ENCODE data around the gene SYNJ1.

DNA sequence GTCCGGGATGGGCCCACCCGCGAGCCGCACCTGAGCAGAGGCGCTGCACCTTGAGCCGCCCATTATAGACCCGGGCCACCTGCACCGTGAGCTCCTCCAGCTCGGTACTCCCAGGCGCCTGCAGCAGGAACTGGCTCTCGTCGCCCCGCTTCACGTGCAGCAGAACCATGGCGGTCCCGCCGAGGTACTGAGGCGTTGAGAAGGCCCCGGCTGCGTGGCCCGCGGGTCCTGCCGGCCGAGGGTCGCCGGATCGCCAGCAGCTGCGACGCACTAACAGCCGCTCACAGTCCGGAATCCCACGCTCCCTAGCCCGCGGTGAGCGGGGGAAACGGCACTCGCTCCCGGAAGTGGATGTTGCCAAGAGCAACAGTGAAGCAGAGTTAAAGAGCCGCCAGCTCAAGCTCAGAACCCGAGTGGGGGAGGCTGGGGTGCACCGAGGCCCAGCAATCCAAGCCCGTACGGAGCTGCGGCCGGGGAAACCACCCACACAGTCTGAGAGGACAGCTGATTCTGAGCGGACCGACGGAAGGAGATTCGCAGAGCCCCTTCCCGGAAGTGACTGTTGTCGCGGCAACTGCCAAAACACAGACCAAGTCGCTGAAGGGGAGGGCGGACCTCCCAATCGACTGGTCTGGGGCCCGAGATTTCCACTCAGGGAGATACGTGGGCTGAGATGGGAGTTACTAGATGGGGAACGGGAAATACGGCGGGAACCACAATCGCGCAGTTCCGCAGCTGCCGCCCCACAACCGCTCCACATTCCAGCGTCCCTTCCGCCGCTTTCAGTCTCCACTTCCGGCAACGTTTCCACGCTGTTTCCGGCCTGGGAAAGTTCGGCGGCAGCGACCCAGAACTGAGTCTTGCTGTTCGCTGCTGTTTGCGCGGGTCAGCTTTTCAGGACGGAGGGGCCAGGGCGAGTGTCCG is 115.5 kb downstream of the SYNJ1 start, which contains the start of gene CFAP298:
- peak in 1 of 2 donors; percentile 13 for TF ChIP-seq POLR2A (IDR thresholded peaks at IDR 0.05)
- TF ChIP-seq, protein P1, sequence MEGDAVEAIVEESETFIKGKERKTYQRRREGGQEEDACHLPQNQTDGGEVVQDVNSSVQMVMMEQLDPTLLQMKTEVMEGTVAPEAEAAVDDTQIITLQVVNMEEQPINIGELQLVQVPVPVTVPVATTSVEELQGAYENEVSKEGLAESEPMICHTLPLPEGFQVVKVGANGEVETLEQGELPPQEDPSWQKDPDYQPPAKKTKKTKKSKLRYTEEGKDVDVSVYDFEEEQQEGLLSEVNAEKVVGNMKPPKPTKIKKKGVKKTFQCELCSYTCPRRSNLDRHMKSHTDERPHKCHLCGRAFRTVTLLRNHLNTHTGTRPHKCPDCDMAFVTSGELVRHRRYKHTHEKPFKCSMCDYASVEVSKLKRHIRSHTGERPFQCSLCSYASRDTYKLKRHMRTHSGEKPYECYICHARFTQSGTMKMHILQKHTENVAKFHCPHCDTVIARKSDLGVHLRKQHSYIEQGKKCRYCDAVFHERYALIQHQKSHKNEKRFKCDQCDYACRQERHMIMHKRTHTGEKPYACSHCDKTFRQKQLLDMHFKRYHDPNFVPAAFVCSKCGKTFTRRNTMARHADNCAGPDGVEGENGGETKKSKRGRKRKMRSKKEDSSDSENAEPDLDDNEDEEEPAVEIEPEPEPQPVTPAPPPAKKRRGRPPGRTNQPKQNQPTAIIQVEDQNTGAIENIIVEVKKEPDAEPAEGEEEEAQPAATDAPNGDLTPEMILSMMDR (IDR thresholded peaks at IDR 0.05) = peak in 1 of 5 experiments; percentile 16

Data from tibial nerve (tissue), 3 donors.